ENCODE results near the gene ADGRB2.

Gene ADGRB2

GRCh38 chr1:31795801-31796621, 31.9 kb upstream of the ADGRB2 start:
- DNase-seq (ENCODE audit: low read depth), result no peak

GRCh38 chr1:31795096-31795675, 31.0 kb upstream of the ADGRB2 start:
- no peak for DNase-seq (ENCODE audit: low read depth)

GRCh38 chr1:31793586-31794285, 29.6 kb upstream of the ADGRB2 start:
- DNase-seq (ENCODE audit: low read depth), result no peak

- DNase-seq (ENCODE audit: low read depth), result no peak
Observed at GRCh38 chr1:31793086-31793485, 28.9 kb upstream of the ADGRB2 start.

- no peak for DNase-seq (ENCODE audit: low read depth)
Observed at GRCh38 chr1:31792541-31792940, 28.4 kb upstream of the ADGRB2 start.

GRCh38 chr1:31792116-31792515, 28.0 kb upstream of the ADGRB2 start:
- no peak for DNase-seq (ENCODE audit: low read depth)

GRCh38 chr1:31791131-31791858, 27.2 kb upstream of the ADGRB2 start:
- no peak for DNase-seq (ENCODE audit: low read depth)

- no peak for DNase-seq (ENCODE audit: low read depth)
Observed at GRCh38 chr1:31790641-31791091, 26.5 kb upstream of the ADGRB2 start.

GRCh38 chr1:31790140-31790539, 26.0 kb upstream of the ADGRB2 start:
- DNase-seq (ENCODE audit: low read depth), result no peak

- DNase-seq (ENCODE audit: low read depth), result peak; percentile 97
Observed at GRCh38 chr1:31789259-31790065, 25.3 kb upstream of the ADGRB2 start.

GRCh38 chr1:31788825-31789256, 24.7 kb upstream of the ADGRB2 start:
- DNase-seq (ENCODE audit: low read depth), result no peak

GRCh38 chr1:31788138-31788824, 24.1 kb upstream of the ADGRB2 start:
- peak; percentile 82 for DNase-seq (ENCODE audit: low read depth)

- DNase-seq (ENCODE audit: low read depth), result no peak
Observed at GRCh38 chr1:31787786-31788137, 23.6 kb upstream of the ADGRB2 start.

GRCh38 chr1:31787261-31787660, 23.1 kb upstream of the ADGRB2 start:
- DNase-seq (ENCODE audit: low read depth), result no peak

- no peak for DNase-seq (ENCODE audit: low read depth)
Observed at GRCh38 chr1:31786366-31787060, 22.4 kb upstream of the ADGRB2 start.

- DNase-seq (ENCODE audit: low read depth), result no peak
Observed at GRCh38 chr1:31785947-31786290, 21.8 kb upstream of the ADGRB2 start.

- DNase-seq (ENCODE audit: low read depth), result no peak
Observed at GRCh38 chr1:31785020-31785946, 21.1 kb upstream of the ADGRB2 start.

- no peak for DNase-seq (ENCODE audit: low read depth)
Observed at GRCh38 chr1:31784356-31785019, 20.3 kb upstream of the ADGRB2 start.

GRCh38 chr1:31783846-31784245, 19.7 kb upstream of the ADGRB2 start:
- no peak for DNase-seq (ENCODE audit: low read depth)
